ENCODE measurements around the gene CHADL.
"Not testable (repeated sequence)": the region's sequence is repeated elsewhere in the genome, so short reads cannot be mapped to it uniquely, and the experiment has no call there.

The CHADL gene, protein sequence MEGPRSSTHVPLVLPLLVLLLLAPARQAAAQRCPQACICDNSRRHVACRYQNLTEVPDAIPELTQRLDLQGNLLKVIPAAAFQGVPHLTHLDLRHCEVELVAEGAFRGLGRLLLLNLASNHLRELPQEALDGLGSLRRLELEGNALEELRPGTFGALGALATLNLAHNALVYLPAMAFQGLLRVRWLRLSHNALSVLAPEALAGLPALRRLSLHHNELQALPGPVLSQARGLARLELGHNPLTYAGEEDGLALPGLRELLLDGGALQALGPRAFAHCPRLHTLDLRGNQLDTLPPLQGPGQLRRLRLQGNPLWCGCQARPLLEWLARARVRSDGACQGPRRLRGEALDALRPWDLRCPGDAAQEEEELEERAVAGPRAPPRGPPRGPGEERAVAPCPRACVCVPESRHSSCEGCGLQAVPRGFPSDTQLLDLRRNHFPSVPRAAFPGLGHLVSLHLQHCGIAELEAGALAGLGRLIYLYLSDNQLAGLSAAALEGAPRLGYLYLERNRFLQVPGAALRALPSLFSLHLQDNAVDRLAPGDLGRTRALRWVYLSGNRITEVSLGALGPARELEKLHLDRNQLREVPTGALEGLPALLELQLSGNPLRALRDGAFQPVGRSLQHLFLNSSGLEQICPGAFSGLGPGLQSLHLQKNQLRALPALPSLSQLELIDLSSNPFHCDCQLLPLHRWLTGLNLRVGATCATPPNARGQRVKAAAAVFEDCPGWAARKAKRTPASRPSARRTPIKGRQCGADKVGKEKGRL

DNA sequence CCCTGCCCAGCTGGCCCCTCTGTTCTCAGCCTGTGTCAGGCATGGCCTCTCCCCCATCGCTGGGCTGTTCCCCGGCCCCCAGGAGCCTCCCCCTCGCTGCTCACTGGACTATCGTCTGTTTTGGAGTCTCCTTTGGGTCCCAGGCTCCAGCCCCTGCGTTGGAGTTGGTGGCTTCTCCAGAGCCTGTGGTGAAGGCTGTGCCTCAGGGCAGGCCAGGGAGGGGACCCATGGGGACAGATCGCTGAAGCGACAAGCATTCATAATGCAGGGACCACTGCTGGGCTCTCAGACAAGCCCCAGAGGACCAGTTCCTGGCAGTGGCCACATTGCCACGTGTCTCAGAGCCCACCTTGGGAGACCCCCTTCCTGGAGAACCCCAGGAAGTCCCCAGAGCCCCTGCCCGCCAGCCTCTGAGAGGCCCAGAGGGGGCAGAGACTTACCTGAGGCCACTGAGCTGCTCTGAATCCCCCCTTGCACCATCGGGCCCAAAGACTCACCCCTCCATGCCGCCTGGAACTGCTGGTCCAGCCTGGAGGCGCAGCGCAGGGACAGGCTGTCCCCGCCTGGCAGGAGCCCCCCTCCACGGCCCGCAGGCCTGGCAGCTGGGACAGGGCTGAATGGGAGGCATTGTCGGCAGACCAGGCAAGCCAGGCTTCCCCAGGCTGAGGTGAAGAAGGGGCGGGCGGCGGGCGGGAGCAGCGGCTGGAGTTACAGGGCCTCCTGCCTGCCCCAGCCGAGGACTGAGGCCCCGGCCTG is at the start of gene CHADL:
Gene CHADL, minus strand, starts transcription at position 555 of the 756 bp plus-strand sequence. Its CDS starts 50 bp downstream, at position 505.
- no peak for DNase-seq

DNA sequence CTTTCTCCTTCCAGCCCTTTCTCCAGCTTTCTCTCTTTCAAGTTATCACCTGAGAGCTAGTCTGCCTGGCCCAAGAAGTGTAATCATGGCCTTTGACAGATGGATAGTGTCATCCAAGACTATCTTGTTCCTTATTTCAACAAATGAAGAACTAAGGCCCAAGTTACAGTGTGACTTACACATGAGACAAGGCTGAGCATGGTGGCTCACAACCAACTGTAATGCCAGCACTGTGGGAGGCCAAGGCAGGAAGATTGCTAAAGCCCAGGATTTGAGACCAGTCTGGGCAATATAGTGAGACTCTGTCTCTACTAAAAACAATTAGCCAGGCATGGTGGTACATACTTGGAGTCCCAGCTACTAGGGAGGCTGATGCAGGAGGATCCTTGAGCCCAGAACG is 48.9 kb upstream of the CHADL start:
- DNase-seq, result no peak

DNA sequence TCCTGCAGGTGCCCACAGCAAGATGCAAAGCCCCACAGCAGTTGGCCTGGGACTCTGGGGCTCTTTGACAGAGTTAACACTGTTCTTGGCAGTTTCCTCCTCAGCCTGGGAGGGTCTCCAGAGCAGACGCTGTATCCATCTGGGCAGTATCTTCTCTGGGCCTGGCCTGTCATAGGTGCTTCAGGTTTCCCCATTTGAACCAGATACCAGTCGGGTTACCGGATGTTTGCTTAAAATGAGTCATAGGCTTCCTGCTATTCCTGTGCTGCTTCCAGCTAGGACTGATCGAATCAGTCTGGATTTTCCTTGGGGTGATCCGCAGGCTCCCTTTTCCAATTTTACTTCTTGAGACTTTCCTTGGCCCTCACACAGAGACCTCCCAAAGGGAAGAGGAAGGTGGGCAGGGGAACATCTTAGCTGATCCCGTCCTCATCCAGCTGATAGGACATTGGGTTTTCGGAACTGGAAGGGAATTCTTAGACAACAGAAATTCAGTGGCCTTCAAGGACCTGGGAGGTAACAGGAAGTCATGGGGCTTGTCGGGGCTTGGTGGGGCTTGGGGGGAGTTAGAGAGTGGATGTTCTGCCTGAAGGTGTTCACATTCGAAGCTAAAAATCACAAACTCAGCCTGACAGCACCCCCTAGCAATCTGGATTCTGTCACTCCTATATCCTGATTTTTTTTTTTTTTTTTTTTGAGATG is 47.7 kb upstream of the CHADL start:
- peak; percentile 2 for DNase-seq

DNA sequence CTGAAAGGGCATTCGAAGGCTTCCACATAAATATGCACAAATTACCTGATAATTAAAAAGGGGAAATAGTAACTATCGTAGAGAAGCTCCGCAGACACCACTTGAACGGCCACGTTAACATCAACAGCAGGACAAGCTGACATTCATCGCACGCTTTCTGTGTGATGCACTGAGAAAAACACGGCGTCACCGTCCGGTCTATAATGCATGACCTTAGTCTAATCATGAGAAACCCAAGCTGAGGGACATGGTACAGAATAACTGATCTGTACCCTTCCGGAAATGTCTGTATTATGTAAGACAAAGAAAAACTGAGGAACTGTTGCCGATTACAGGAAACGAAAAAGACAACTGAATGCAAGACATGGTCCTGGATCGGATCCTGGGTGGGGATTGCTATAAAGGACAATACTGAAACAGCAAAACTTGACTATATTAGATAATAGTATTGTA is 45.9 kb upstream of the CHADL start:
- DNase-seq, result no peak

DNA sequence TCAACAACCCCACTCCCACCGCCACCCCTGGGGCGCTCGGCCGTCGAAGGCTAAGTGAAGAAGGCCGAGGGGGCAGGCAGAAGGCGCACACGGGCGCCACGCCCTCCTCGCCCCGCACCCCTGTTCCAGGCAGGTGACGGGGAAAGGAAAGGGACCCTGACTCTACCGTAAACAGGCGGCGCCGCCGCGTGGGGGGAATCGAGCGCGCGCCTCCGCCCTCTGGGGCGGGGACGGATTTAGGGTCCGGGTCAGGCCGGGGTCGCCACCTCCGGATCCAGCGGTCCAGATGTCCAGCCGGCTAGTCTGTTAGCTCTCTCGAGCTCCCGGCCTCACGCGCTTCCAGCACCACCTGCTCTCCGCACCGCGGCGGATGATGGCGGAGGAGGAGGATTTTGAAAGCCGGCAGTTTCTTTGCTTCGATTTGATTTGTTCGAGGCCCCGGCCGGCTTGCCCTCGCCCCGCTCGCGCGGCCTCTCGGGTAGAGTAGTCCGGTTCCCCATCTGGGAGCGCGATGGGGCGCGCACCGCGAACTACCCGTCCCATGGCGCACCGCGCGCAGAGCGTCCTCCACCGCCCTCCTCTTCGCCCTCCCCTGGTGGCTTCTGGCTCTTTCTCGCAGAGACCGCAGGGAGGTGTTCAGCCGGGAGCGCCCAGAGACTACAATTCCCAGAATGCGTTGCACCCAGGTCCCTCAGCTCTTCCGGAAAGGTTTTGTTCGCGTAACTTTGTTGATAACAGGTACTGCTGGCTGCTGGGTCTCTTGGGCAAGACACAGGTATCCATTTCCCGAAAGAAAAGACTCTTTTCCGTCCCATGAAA is 45.3 kb upstream of the CHADL start, which contains the start of gene RANGAP1:
Gene RANGAP1, minus strand, starts transcription at position 368 of the 819 bp plus-strand sequence. CDS start 5,143 bp downstream, outside the sequence.
- peak; percentile 88 for DNase-seq

DNA sequence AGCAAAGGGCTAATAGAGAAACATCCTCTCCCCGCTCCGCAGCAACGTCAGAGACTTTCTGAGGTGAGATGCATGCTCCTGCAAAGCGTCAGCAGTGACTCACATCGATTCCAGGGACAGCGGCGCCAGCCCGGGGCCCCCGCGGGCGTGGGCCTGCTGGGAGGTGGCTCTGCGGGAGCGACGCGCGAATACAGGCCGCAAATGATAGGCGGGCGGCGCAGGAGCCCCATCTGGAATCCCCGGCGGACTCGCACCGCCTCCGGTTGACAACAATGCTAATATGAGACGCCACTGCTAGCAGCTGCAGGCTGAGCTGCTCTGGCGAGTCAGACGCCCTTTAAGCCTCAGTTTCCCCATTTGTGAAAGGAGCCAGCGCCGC is 44.7 kb upstream of the CHADL start:
- DNase-seq, result peak; percentile 0

DNA sequence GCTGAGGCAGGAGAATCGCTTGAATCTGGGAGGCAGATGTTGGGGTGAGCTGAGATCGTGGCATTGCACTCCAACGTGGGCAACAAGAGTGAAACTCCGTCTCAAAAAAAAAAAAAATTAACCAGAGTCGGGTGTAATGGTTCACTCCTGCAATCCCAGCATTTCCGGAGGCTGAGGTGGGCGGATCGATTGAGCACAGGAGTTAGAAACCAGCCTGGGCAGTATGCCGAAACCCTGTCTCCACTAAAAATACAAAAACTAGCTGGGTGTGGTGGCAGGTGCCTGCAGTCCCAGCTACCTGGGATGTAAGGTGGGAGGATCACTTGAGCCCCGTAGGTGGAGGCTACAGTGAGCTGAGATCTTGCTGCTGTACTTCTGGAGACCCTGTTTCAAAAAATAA is 43.7 kb upstream of the CHADL start:
- DNase-seq, result no peak

DNA sequence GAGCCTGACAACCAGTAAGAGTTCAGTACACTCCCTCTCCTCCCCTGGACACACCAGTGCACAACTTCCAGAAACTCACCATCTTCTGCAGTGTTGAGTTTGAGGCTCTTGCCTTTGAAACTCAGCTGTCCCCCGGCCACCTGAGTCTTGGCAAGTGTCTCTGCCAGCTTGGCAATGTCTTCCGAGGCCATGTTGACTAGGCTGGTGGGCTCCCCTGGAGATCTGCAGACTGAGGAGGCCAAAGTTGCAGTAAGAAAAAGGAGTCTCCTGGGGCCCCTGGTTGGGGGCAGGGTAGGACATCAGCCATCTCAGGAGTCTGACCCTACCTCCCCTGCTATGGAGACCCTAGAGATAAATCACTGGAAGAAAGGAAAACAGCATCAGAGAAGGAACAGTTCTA is 40.1 kb upstream of the CHADL start:
- DNase-seq, result no peak

DNA sequence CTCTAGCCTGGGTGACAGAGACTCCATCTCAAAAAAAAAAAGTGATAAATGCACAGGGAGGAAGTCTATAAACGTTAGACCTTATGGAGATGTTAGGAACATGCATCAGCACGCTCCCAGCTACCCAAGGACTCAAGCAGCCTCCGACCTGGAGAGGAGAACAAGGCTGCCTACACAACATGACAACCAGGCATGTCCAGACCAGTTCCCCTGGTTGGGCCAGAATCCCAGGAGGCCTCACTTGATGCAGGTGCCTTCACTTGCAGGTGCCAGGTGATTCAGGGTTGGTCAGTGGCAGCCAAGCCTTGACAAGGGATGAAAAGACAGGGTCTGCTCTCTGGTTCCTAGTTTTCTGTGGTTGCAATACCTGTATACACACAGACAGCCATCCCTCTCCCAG is 39.3 kb upstream of the CHADL start:
- no peak for DNase-seq

DNA sequence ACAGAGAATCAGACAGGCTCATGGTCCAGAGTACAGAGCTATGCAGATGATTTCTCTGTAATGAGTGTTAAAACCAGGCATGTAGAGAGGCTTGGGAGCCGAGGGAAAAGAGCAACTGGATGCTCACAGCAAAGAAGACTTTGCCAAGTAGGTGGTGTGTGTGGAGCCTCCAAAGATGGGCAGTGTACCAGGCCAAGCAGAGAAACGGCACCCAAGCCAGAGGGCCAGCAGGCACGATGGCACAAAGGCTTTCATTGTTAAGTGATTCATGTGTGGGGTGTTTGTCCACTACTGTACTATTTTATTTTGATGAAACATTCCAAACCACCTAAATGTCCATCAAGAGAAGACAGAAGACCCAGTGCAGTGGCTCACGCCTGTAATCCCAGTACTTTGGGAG is 34.1 kb upstream of the CHADL start:
- DNase-seq, result no peak

DNA sequence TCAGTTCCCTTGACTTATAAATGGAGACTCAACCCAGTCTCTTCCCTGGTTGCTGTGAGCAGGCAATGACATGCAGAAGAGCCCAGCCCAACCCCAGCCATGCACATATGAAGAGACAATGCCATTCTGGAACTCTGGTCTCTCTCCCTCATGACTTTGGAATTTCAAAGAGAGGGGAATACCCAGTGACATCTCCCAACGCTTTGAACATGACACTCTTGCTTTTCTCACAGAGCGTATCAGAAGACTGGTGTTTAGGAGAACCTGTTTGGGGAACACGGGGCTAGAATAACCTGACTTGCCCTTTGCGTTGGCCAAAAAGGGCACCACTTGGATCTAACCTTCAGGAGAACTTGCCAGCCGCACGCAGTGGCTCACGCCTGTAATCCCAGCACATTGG is 32.4 kb upstream of the CHADL start:
- DNase-seq, result no peak

DNA sequence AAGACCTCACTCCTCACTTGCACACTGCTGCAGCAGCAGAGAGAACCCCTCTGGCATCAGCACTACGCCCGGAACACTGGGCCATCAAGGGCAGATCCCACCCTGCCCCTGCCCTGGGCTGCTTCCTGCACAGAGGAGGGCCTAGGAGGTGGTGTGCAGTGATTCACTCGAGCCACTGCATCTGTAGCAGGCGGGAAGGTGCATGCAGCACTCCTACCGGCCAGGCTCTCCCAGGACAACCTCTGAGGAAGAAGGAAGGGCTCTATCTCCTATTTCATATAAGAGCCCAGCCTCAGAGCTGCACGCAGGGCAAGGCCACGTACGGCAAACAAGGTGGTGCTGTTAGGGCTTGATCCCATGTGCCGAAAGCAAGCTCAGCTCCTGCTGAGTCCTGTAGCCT is 31.1 kb upstream of the CHADL start:
- no peak for DNase-seq

DNA sequence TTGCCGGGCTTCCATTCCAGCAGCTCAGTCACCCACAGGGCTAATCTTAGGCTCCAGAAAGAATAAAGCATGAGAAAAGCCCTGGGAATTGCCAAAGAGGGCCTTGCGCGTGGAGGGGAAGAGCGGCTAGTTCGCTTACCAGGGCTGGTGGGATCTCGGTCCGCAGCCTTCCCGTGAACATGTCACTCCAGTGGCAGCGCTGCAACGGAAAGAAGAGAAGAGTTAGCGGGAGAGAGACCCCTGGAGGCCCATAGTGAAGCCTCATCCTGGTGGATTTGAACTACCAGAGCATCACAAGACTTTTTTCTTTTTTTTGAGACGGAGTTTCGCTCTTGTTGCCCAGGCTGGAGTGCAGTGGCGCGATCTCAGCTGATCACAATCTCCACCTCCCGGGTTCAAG is 27.2 kb upstream of the CHADL start:
- DNase-seq, result no peak

DNA sequence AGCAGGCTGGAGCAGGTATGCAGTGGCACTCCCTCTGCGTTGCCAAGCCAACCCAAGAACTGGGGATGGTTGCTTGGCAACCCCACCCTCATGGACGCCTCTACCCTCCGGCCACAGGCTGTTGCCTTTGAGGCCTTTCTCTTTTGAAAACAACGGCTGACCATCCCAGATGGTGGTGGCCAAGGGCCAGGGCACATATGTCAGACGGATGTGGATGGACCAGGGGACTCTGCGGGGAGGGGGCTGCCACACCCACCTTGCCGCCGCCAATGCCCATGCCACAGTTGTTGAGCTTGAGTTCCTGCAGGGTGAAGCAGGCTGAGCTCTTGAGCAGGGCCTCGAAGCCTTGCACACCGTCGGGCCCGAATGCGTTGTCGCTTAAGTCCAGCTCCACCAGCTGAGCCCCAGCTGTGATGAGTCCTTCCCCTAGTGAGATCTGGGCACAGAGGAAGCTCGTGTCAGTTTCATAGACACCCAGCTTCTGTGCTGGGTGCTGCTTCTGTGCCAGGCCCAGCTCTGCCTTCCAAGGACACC is 23.7 kb upstream of the CHADL start:
- no peak for DNase-seq

DNA sequence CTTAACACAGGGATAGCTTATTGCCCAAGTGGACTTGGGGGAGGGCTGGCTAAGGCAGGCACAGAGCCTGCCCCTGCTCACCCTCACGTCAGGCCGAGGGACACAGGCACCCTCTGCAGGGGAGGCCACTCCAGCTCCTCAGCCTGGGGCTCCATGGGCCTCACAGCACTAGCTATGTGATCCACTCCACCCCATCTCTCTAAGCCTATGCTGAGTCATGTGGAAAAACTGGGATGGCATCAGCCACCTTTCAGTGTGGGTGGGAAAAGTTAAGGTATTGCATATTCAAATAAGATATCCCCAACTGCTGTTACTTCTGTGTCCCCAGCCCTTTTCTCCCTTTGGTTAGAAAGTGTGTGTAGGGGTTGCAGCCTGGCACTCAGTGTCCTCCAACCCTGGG is 23.0 kb upstream of the CHADL start:
- no peak for DNase-seq

DNA sequence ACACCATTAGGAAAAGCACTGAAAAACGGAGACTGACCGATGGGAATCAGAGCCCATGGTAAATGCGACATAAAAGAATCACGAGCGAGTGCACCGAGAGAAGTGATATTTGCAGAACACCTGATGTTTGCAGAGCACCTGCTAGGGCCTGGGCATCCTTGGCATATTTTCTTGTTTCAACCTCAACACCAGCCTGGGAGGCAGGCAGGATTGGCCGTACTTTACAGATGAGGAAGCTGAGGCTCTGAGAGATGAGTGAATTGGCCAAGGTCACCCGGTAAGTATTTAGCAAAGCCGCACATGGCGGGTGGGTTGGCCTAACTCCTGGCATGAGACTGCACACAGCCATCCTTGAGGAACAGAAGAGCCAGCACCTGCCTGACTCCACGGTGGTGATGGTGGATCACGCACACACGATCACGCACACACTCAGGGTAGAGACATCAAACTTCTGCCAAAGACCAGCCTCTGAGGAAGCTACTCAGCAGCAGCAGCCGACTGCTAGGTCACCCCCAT is 21.6 kb upstream of the CHADL start:
- no peak for DNase-seq

DNA sequence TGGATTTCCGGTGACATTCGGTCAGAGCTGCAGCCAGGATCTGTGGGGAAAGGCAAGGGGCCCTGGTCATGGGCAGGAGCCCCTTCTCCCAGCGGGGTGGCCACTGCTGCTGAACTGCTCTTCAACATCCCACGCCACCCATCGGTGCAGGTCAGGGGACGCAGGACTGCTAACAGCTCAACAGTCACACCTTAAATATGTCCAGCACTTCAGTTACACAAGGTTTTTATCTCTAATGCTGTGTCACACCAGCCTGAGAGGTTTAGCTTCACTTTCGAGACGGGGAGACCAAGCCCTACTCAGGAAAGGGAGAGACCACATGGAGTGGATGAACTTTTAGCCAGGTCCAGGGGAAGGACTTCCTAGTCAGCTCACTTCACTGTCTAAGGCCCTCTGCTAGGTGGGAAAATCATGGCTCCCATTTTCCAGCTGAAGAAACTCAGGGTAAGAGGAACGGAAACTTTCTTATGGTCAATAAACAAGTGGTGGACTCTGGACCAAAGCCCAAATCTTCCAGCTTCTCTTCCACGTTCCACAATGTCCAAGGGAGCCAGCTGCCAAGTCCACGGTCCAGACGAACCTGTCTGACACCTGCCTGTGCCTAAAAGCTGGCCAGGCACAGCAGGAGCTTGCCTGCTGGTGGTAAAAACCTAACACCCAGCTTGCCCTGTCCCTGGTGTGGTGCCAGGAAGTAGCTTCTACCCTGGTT is 21.0 kb upstream of the CHADL start:
- DNase-seq, result no peak

DNA sequence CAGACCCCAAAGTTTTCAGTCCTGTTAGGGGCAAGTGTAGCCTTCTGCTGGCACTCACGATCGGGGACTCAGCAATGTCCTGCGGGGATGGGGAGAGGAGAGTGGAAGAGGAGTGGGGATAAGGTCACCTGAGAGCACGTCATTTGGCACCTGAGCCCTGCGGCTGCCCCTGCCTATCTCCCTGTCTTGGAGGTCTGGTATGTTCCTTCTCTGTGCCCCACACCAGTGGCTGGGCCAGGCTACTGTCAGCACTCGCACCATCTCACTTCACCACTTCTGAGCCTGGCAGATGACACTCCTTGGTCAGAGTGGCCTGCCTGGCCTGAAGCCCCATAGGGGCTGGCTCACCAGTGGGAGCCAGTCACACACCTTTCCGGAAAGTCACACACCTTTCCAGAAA is 20.1 kb upstream of the CHADL start:
- no peak for DNase-seq

DNA sequence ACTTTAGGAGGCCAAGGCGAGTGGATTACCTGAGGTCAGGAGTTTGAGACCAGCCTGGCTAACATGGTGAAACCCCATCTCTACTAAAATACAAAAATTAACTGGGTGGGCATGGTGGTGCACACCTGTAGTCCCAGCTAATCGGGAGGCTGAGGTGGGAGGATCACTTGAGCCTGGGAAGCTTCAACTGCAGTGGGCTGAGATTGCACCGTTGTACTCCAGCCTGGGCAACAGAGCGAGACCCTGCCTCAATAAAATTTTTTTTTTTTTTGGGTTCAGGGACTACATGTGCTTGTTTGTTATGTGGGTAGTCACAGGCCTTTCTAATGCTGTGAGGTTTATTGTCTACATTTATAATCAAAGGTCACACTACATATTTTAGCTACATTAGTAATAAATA is 19.0 kb upstream of the CHADL start:
- DNase-seq, result not testable (repeated sequence)

DNA sequence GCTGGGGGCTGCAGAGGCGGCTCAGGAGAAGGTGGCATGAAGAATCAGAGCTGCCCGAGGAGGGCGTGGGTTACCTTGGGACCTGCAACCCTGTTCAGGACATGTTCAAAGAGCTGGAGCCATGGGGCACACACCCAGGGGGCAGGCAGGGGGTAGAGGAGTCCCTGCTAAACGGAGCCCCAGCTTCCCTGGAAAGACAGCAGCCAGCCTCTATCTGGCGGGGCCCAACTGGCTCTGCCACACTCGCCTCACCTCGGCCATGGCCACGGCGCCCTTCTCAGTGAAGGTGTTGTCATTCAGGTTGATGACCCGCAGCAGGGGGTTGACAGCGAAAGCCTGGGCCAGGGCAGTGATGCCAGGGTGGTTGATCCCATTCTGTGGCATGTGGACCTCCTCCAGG is 17.0 kb upstream of the CHADL start:
- no peak for DNase-seq

All from NCI-H2081 treated with DMSO at 0.1 percent for 48 hours (cell line).